NAMALWA (cell line): ENCODE results near the gene HNRNPA1.
"Not testable (repeated sequence)": the region's sequence is repeated elsewhere in the genome, so short reads cannot be mapped to it uniquely, and the experiment has no call there.

Source experiments
- DNase-seq: peaks from one replicate; pipeline ENCODE4 v3.0.0-alpha.2; 2015; ENCODE audit warnings: low spot score

HNRNPA1 gene

GRCh38 chr12:54280468-54281260 is at the start of gene HNRNPA1:
Gene HNRNPA1, plus strand, starts transcription at chr12:54280726. Its CDS starts 82 bp downstream, at chr12:54280808.
- peak; percentile 100 for DNase-seq

DNA sequence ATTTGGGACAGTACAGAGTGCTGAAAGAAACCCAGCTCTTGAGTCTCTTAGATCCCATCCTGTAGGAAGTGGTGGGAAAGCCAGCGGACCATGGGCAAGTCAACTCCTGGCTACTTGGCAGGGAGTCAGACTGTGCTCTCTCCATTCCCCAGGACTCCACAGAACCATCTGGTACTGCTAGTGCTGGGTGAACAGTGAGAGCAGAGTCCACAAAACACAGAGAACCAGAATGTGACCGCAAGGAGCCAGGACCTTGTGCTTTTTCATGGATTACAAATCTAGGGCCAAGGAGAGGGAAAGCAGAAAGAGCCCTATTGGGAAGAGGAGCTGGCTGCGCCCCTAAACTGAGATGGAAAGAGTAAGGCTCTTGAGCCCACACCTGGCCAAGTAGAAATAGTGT is 49.3 kb upstream of the HNRNPA1 start:
- not testable (repeated sequence) for DNase-seq

- no peak for DNase-seq
Measured at GRCh38 chr12:54232790-54233189, 47.7 kb upstream of the HNRNPA1 start.

GRCh38 chr12:54238531-54238930 is 42.0 kb upstream of the HNRNPA1 start:
- no peak for DNase-seq

DNA sequence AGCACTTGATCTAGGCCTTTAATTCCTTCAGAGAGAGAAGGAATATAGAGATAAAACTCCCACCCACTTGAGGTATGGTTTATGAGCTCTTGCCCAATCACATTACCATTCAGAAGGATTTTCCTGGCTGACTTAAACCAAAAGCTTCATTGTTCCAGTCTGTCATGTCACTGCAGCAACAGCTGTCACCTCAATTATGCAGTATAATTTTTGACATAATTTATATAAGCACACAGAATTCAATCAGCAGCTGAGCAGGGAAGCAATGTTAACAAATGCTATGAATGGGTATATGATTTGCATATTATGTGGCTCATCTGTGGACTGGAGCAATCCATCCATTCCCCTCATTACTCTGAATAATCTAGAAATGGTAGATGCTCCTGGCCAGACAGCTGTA is 40.9 kb upstream of the HNRNPA1 start:
- DNase-seq: no peak

GRCh38 chr12:54240129-54240528 is 40.4 kb upstream of the HNRNPA1 start:
- no peak for DNase-seq

DNA sequence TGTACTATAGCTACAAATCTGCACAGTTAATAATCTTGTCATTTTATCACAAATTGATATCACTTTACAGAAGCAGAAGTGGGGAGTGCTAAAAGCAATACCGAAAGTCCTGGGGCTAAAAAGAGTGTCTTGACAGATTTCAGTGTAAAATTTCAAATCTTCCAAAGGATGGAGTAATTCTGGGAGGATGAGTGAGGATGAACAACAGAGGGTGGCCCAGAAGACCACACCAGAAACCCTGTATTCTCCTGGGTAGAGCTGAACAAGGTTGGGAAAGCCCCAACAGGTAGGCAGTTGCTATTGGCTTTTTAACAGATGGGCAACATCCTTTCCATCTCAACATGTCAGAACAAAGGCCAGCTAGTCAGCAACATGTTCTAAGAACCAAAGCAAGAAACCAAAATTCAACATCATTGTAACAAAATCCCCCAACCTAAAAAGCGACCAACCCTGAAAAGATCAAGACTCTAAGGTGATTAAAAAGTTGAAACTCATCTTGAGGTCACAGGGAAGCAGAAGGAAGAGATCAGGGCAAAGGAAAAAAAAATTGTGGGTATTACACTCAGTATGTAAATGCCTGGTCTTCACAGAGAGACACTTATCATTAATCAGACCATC is 39.4 kb upstream of the HNRNPA1 start:
- no peak for DNase-seq

- DNase-seq: no peak
Measured at GRCh38 chr12:54246011-54246641, 34.4 kb upstream of the HNRNPA1 start.

GRCh38 chr12:54249489-54249888 is 31.0 kb upstream of the HNRNPA1 start:
- DNase-seq: no peak

DNA sequence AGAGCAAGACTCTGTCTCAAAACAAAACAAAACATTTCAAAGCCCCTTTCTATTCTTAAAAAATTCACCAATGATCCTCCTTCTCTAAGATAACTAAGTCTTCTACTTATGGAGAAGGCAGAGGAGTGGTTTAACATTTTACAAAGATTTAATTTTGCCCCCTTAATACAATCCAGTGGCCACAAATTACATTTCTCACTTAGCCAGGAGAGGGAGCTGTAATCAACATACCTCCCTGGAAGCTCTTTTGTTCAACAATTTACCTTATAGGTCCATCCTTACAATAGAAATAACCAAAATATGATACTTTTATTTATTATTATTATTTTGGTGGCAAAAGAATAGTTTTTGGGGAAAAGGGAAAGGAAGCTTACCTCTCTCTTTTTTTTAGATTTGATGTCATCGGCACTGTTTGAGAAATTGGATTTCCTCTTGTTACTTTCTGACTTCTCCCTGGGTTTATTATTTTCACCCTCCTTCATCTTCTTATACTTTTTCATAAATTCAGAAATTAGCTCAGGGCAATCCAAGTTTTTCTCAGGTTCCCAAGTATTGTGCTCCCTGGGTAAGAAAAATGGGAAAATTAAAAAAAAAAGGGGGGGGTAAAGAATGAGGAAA is 28.8 kb upstream of the HNRNPA1 start:
- DNase-seq: peak; percentile 76

DNA sequence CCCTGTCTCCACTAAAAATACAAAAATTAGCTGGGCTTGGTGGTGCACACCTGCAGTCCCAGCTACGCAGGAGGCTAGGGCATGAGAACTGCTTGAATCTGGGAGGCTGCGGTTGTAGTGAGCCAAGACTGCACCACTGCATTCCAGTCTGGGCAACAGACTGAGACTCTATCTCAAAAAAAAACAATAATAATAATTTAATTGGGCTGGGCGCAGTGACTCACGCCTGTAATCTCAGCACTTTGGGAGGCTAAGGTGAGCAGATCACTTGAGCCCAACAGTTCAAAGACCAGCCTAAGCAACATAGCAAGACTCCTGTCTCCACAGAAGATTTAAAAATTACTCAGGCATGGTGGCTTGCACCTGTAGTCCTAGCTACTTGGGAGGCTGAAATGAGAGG is 27.3 kb upstream of the HNRNPA1 start:
- DNase-seq: no peak

- DNase-seq: no peak
Measured at GRCh38 chr12:54257332-54257731, 23.2 kb upstream of the HNRNPA1 start.

DNA sequence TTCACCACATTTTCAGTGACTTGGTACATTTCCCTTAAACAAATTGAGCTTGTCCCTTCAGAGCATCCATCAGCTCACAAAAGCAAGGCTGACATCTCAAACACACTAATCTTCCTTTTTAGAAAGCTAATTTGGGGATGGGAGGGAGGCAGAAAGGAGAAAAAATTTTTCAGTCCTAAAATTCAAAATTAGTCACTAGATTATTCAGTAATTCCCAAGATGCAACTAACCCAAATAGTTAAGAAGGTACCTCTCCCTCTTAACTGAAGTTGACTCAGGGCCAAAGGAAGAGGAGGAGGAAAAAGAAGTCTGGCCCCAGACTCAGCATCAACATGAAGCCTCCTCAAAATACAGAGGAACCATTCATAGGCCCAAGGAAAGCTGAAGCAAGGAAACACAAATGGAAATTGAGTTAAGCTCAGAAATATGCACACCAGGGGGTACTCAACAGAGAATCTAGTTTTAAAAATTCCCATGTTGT is 22.3 kb upstream of the HNRNPA1 start:
- DNase-seq: no peak

GRCh38 chr12:54259194-54260011 is 21.1 kb upstream of the HNRNPA1 start:
- DNase-seq: peak; percentile 81

DNA sequence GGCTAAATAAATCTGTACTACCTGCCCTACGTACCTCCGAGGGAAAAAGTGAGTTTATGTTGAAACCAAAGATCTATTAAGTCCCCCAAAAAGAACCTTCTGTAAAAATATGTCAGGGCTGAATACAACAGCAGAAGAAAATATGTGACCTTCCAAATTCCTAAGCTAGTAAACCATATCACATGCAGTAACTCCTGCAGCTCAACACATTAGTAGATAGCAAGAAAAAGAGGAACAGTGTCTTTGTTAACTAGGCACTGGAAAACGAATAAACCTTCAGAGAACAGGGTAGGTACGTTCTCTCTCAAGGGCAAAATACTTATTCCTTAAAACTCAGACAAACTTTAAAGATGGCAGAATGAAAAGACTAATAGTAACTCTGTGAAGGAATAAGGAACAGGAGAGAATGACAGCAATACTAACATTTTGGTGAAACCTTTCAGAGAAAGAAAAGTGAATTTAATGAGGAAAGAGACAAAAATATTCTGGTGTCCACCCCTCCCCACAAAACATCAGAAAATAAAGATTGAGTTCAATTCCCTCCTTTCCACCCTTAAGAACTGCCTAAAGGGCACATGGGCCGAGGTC is 18.6 kb upstream of the HNRNPA1 start:
- no peak for DNase-seq

DNA sequence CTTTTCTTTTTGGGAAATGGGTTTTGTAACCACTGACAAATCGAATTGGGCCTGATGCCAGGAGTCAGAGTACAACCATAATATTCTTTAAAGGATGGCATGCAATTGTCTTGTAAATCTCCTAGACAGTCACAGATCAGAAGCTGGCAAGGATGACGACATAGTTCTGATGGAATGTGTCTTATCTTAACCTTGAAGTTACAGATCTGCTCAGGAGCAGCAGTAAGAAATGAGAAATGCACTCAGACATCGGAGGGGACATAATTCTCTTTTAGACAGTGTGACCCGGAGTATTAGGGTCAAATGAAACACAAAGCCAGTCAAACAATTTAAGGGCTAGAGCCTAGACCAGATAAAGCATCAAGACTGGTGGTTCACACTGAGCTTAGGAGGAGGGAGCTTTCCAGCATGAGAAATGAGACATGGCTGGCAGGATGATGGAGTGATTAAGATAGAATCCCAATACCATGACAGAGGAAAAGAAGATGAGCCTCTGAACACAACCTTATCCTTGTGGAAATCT is 18.1 kb upstream of the HNRNPA1 start:
- no peak for DNase-seq

- DNase-seq: no peak
Measured at GRCh38 chr12:54265364-54265812, 15.1 kb upstream of the HNRNPA1 start.

DNA sequence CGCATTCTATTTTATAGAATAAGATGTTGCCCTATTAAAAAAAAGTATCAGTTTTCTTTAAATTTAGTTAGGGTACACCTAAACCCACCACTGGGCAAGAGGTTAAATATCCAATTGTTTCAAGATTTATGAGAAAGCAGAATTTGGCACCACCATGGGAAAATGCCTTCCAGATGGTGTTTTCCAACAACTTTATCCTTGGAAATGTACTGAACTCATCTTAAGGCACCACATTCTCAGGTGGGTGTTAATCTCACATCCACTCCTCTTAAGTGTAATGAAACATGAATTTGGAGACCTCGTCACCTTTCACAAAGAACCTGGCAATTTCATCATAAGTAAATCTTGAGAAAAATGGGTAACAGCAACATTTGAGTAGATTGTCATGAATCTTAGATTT is 13.7 kb upstream of the HNRNPA1 start:
- no peak for DNase-seq

- no peak for DNase-seq
Measured at GRCh38 chr12:54270345-54270744, 10.2 kb upstream of the HNRNPA1 start.

- no peak for DNase-seq
Measured at GRCh38 chr12:54272214-54272613, 8.3 kb upstream of the HNRNPA1 start.

GRCh38 chr12:54273981-54274380 is 6.5 kb upstream of the HNRNPA1 start:
- no peak for DNase-seq
